GM12878 (cell line): ENCODE results near the gene ADGRD1. TPM values are rescaled to one million over a fixed set of nuclear protein-coding genes. Genes with fewer than 3 reads are reported as not detected.

Experiments
- ATAC-seq: fragments of 200-7000 bp; cut with Tn5 transposase; 3 replicates; pipeline ENCODE4 v1.9.1; 2020; ENCODE audit warnings: mild to moderate bottlenecking, moderate library complexity
- BruUV-seq: library from RNA; stranded (reverse); fragments of 400-500 nt; replicated peaks from 2 replicates; lab custom pipeline; 2021; lab: Mats Ljungman, UMichigan
- CTCF ChIA-PET: fragments of 300-600 bp; sonication (Branson Sonifier 250); formaldehyde crosslinking; extraction: SDS; loops from one replicate; lab custom pipeline; 2021; ENCODE audit warnings: inconsistent platforms; lab: Yijun Ruan, JAX
- POLR2A ChIA-PET: fragments of 350-600 bp; formaldehyde crosslinking; extraction: SDS; loops from one replicate; lab custom pipeline; 2021; ENCODE audit warnings: inconsistent platforms; lab: Charles Lee
- RAD21 ChIA-PET: fragments of 300-600 bp; sonication (Branson Sonifier 250); formaldehyde crosslinking; loops from one replicate; lab custom pipeline; 2023; ENCODE audit warnings: antibody characterized with exemption; ENCODE audit not compliant: unreplicated experiment; lab: Charles Lee
- SMC1A ChIA-PET: fragments of 300-600 bp; sonication (Branson Sonifier 250); formaldehyde crosslinking; loops from one replicate; lab custom pipeline; 2023; ENCODE audit not compliant: unreplicated experiment, uncharacterized antibody; lab: Charles Lee
- DNase-seq: peaks from one replicate; pipeline ENCODE4 v3.0.0-alpha.2; 2011; ENCODE audit warnings: low read depth, low spot score
- FAIRE-seq: peaks from 3 replicates; lab custom pipeline; 2011; peaks lifted over from hg19 to GRCh38; lab: Jason Lieb, UNC
- H2AFZ ChIP-seq: 2 replicates; pipeline ENCODE4 v1.6.0; 2011; ENCODE audit warnings: low read depth, low read length, control low read depth; ENCODE audit not compliant: control insufficient read depth
- H3K27ac ChIP-seq: 2 replicates; pipeline ENCODE4 v1.5.1; 2011; ENCODE audit warnings: control low read depth; ENCODE audit not compliant: control insufficient read depth, insufficient read depth
- H3K27me3 ChIP-seq, 2 experiments: replicated peaks in 1 of 2; 2 replicates each; pipeline versions ENCODE4 v1.6.0 to v1.6.1; 2011; ENCODE audit warnings: low read length in 1 of 2; ENCODE audit not compliant: control insufficient read depth in 2 of 2, insufficient read depth in 2 of 2
- H3K36me3 ChIP-seq, 2 experiments: 2 replicates each; pipeline ENCODE4 v1.5.1; 2011; ENCODE audit warnings: low read length in 1 of 2; ENCODE audit not compliant: control insufficient read depth in 2 of 2, insufficient read depth in 2 of 2
- H3K4me1 ChIP-seq: 2 replicates; pipeline ENCODE4 v1.6.1; 2011; ENCODE audit warnings: mild to moderate bottlenecking, low read length, moderate library complexity, mixed read lengths; ENCODE audit not compliant: control insufficient read depth, insufficient read depth
- H3K4me2 ChIP-seq: 2 replicates; pipeline ENCODE4 v1.6.0; 2011; ENCODE audit warnings: control low read depth; ENCODE audit not compliant: control insufficient read depth, insufficient read depth
- H3K4me3 ChIP-seq: fragments of 200-600 bp; sonication (generic); 2 replicates; pipeline ENCODE4 v1.5.1; 2016
- H3K79me2 ChIP-seq: 2 replicates; pipeline ENCODE4 v1.6.0; 2011; ENCODE audit warnings: low read length; ENCODE audit not compliant: control insufficient read depth, insufficient read depth
- H3K9ac ChIP-seq: 2 replicates; pipeline ENCODE4 v1.8.0; 2011; ENCODE audit warnings: low read length, control low read depth, mixed read lengths; ENCODE audit not compliant: control insufficient read depth, insufficient read depth
- H3K9me3 ChIP-seq: replicated peaks from 3 replicates; pipeline ENCODE4 v1.5.1; 2011; ENCODE audit warnings: mild to moderate bottlenecking, low read length; ENCODE audit not compliant: control insufficient read depth, insufficient read depth
- H4K20me1 ChIP-seq: 2 replicates; pipeline ENCODE4 v1.6.0; 2011; ENCODE audit not compliant: control insufficient read depth, insufficient read depth
- EP300 ChIP-seq, 2 experiments: fragments of 150-350 bp in 1 of 2; IDR thresholded peaks; 2 replicates each; pipeline ENCODE4 v1.6.1; 2011 to 2012; ENCODE audit warnings: low read depth in 2 of 2, low read length in 2 of 2, borderline replicate concordance in 1 of 2, improper control_type of control experiment in 1 of 2, inconsistent platforms in 1 of 2; ENCODE audit not compliant: control insufficient read depth in 1 of 2
- NFXL1 ChIP-seq: fragments of 450-650 bp; IDR thresholded peaks from 2 replicates; pipeline ENCODE4 v1.6.1; 2017; ENCODE audit warnings: antibody characterized with exemption, mild to moderate bottlenecking, borderline replicate concordance
- PAX5 ChIP-seq: IDR thresholded peaks from 2 replicates; pipeline ENCODE4 v1.6.1; 2011; ENCODE audit warnings: low read depth, low read length, borderline replicate concordance
- POLR2A ChIP-seq: IDR thresholded peaks from 2 replicates; pipeline ENCODE4 v1.6.1; 2011; ENCODE audit warnings: low read depth, mild to moderate bottlenecking, low read length
- WGBS: methylation state at CpG from one replicate; pipeline ENCODE4 v1.1.6; 2016; ENCODE audit warnings: low lambda C conversion rate; ENCODE audit not compliant: insufficient replicate concordance, insufficient coverage; ENCODE audit errors: missing lambda C conversion rate; 5-methylcytosine and 5-hydroxymethylcytosine counted together
- in situ Hi-C: fragments of 300-500 bp; cut with MboI; formaldehyde crosslinking; loops from 9 replicates; pipeline ENCODE4 v1.14.3; 2018; ENCODE audit warnings: mixed read lengths
- intact Hi-C: fragments of 100-400 bp; cut with micrococcal nuclease; formaldehyde crosslinking; loops from one replicate; pipeline ENCODE4 v1.14.2; 2022; ENCODE audit not compliant: unreplicated experiment
- polyA plus RNA-seq, 11 experiments: library from polyadenylated mRNA; depleted of rRNA in 4 of 11; unstranded in 6 of 11; stranded (reverse) in 5 of 11; fragments of >200 nt; fragmentation: Nextera tagmentation in 4 of 11; fragmentation: Illumina TruSeq in 1 of 11; extraction: Ambion mirVana in 4 of 11; extraction: Trizol in 1 of 11; gene quantifications; 1 replicate in 1 of 11; 2 replicates in 10 of 11; pipeline versions ENCODE4 v1.2.1 to v1.2.3, GENCODE V29; 2011 to 2016; ENCODE audit warnings: inconsistent platforms in 2 of 11, missing spikeins in 2 of 11, low read depth in 1 of 11
- total RNA-seq, 4 experiments: library from RNA; depleted of rRNA in 3 of 4; stranded (reverse); fragments of >200 nt in 3 of 4; fragmentation: Illumina TruSeq in 1 of 4; extraction: Trizol in 1 of 4; gene quantifications; 2 replicates each; pipeline versions ENCODE4 v1.2.1 to v1.2.3, GENCODE V29; 2013 to 2021
- TF ChIP-seq, protein P1 (sequence below): IDR thresholded peaks from 2 replicates; pipeline ENCODE4 v1.6.1; 2011; ENCODE audit warnings: low read depth, low read length, improper control_type of control experiment, borderline replicate concordance
- TF ChIP-seq, protein P2 (sequence below): IDR thresholded peaks from 2 replicates; pipeline ENCODE4 v1.6.1; 2011; ENCODE audit warnings: borderline replicate concordance, low read depth, mild to moderate bottlenecking, moderate library complexity, low read length; ENCODE audit not compliant: insufficient read depth, poor library complexity, severe bottlenecking

Gene ADGRD1
- total and polyA plus RNA-seq, 10 of the 15 experiments (the other 5 are each of a cell fraction or from before 2014, with no cell fraction given): 0.15 to 12.7 (median 1.2) TPM

DNA sequence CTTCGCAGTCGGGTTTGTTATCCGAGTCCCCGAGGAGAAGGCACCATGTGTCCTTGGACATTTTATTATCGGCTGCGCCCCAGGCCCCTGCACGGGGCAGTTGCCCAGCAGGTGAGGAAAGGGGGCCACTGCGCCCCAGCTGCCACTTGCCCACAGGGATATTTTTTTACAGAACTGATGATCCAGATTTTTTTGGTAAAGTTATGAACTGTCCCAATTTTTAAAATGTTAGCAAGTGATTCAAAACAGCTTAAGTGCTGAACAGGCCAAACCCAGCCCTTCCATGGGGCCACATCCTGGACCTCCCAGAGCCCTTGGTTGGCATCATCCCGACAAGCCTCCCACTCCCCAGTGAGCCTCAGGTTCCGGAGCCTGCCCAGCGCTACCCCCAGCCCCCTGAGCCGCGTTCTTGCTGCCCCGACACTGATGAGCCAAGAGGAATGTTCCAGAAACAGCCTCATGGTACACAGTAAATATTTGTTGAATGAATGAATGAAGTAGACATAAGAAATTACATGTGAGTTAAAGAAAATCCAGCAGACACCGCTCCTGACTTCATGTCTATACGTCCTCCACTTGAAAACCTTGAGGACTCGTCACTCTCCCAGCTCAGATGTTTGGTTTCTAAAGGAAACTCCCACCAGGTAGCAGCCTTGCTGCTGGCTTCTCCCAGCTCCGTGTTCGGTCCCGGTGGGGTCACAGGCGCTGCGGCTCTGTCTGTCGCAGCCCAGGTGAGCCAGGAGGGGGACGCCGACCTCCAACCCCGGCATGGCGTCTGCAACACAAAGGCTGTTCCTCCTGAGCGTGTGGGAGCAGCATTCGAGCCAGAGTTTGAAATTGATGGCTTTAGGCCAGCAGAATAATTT is 88.5 kb downstream of the ADGRD1 start:
- FAIRE-seq: no peak
- Histone ChIP-seq H3K36me3 (no peaks in the 10 kb centered on the region), H3K27me3 (no peaks in the 10 kb centered on the region), H3K4me1 (no peaks in the 10 kb centered on the region), H2AFZ (no peak overlapping the region), H3K27ac (no peak overlapping the region), H3K4me2 (no peak overlapping the region), H3K9ac (no peak overlapping the region), H3K79me2 (no peaks in the 10 kb centered on the region), H4K20me1 (no peaks in the 10 kb centered on the region)
- ChIA-PET RAD21 (no interaction called here), POLR2A (interaction anchor here (0.6 kb wide), 1 partner anchor 9 kb away, joined by 3 read pairs; no protein-coding TSS in a partner anchor), CTCF (no interaction called here), SMC1A (no interaction called here)
- DNase-seq: no peak
- in situ Hi-C loops (no loop called here), intact Hi-C loops (no loop called here)
- WGBS: 80% methylated on average over 29 of the region's 29 CpGs
- no peak for ATAC-seq
- TF ChIP-seq EP300 (IDR thresholded peaks at IDR 0.05; ENCODE audit: borderline replicate concordance in 1 of 2, control insufficient read depth in 1 of 2, low read depth in 2 of 2, low read length in 2 of 2) (no peak), POLR2A (no peak), PAX5 (no peak), NFXL1 (no peak)
- TF ChIP-seq, protein P1, sequence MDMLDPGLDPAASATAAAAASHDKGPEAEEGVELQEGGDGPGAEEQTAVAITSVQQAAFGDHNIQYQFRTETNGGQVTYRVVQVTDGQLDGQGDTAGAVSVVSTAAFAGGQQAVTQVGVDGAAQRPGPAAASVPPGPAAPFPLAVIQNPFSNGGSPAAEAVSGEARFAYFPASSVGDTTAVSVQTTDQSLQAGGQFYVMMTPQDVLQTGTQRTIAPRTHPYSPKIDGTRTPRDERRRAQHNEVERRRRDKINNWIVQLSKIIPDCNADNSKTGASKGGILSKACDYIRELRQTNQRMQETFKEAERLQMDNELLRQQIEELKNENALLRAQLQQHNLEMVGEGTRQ: no peak
- TF ChIP-seq, protein P2, sequence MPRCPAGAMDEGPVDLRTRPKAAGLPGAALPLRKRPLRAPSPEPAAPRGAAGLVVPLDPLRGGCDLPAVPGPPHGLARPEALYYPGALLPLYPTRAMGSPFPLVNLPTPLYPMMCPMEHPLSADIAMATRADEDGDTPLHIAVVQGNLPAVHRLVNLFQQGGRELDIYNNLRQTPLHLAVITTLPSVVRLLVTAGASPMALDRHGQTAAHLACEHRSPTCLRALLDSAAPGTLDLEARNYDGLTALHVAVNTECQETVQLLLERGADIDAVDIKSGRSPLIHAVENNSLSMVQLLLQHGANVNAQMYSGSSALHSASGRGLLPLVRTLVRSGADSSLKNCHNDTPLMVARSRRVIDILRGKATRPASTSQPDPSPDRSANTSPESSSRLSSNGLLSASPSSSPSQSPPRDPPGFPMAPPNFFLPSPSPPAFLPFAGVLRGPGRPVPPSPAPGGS: no peak
- TF ChIP-seq, all 136 proteins: peak for 0
- no TSS peak for BruUV-seq
- no peak overlapping the region for H3K4me3 ChIP-seq
- no peaks in the 10 kb centered on the region for H3K9me3 ChIP-seq
